ENCODE results near the gene ATP11A. TPM values are rescaled to one million over a fixed set of nuclear protein-coding genes. Genes with fewer than 3 reads are reported as not detected.

Gene ATP11A
- total RNA-seq, 1 experiment from 2014 or later: 8.7 TPM

- no peaks in the 10 kb centered on the region for H4K20me1 ChIP-seq (ENCODE audit: low read length)
- no peak overlapping the region for H3K27ac ChIP-seq (ENCODE audit: low read length)
- H2AFZ ChIP-seq (ENCODE audit: low read length): no peak overlapping the region
- H3K36me3 ChIP-seq (ENCODE audit: low read depth, low read length): no peaks in the 10 kb centered on the region
- no peak overlapping the region for H3K4me2 ChIP-seq (ENCODE audit: low read length)
- H3K9me3 ChIP-seq (ENCODE audit: low read length): no peaks in the 10 kb centered on the region
- H3K9ac ChIP-seq (ENCODE audit: low read length): no peak overlapping the region
- TF ChIP-seq CTCF (conservative IDR thresholded peaks at IDR 0.05; ENCODE audit: low read depth, low read length) (no peak), EZH2 (IDR thresholded peaks at IDR 0.05; ENCODE audit: low read length, unreplicated experiment) (no peak), EZH2phosphoT487 (IDR thresholded peaks at IDR 0.05; ENCODE audit: borderline replicate concordance, low read length) (no peak)
- H3K79me2 ChIP-seq (ENCODE audit: low read length): peaks cover 8% of the 10 kb centered on the region; the same call in 1 of the 2 replicates
- ChIA-PET CTCF (no interaction called here), POLR2A (ENCODE audit: unreplicated experiment) (no interaction called here)
- no peaks in the 10 kb centered on the region for H3F3A ChIP-seq (ENCODE audit: low read length, unreplicated experiment)
- ATAC-seq (no peak), DNase-seq (no peak)
- BruUV-seq (replicated peaks): no TSS peak
- intact Hi-C loops (cut with micrococcal nuclease): no loop called here
- H3K4me1 ChIP-seq (ENCODE audit: insufficient read depth, low read length): peaks cover 13% of the 10 kb centered on the region; the same call in 1 of the 2 replicates
- H3K4me3 ChIP-seq (ENCODE audit: low read length): no peak overlapping the region
- no peaks in the 10 kb centered on the region for H3K27me3 ChIP-seq (ENCODE audit: low read length)
- no peaks in the 10 kb centered on the region for H3K9me2 ChIP-seq (replicated peaks; ENCODE audit: low read length)
These were observed 23.8 kb downstream of the ATP11A start for GRCh38 chr13:112713517-112714253.

- DNase-seq: no peak
- Histone ChIP-seq H3K9ac (ENCODE audit: low read length) (no peak overlapping the region), H3K4me2 (ENCODE audit: low read length) (no peak overlapping the region), H3K27me3 (ENCODE audit: low read length) (no peaks in the 10 kb centered on the region), H3K36me3 (ENCODE audit: low read depth, low read length) (no peaks in the 10 kb centered on the region), H3K79me2 (ENCODE audit: low read length) (peaks cover 8% of the 10 kb centered on the region; the same call in 1 of the 2 replicates), H3K4me1 (ENCODE audit: insufficient read depth, low read length) (peaks cover 16% of the 10 kb centered on the region; the same call in 1 of the 2 replicates), H3K27ac (ENCODE audit: low read length) (no peak overlapping the region), H3K9me2 (replicated peaks; ENCODE audit: low read length) (no peaks in the 10 kb centered on the region), H3K4me3 (ENCODE audit: low read length) (no peak overlapping the region), H2AFZ (ENCODE audit: low read length) (no peak overlapping the region), H4K20me1 (ENCODE audit: low read length) (no peaks in the 10 kb centered on the region), H3K9me3 (ENCODE audit: low read length) (no peaks in the 10 kb centered on the region), H3F3A (ENCODE audit: low read length, unreplicated experiment) (no peaks in the 10 kb centered on the region)
- CTCF ChIA-PET: no interaction called here
- BruUV-seq (replicated peaks): no TSS peak
- TF ChIP-seq EZH2 (IDR thresholded peaks at IDR 0.05; ENCODE audit: low read length, unreplicated experiment): no peak
- TF ChIP-seq EZH2phosphoT487 (IDR thresholded peaks at IDR 0.05; ENCODE audit: borderline replicate concordance, low read length): no peak
- no peak for TF ChIP-seq CTCF (conservative IDR thresholded peaks at IDR 0.05; ENCODE audit: low read depth, low read length)
- intact Hi-C loops (cut with micrococcal nuclease): no loop called here
- POLR2A ChIA-PET (ENCODE audit: unreplicated experiment): no interaction called here
- ATAC-seq: no peak
These were observed 24.7 kb downstream of the ATP11A start for GRCh38 chr13:112714376-112715174.
